HG02981 (cell line): ENCODE results near the gene FLT3.

Experiments
- ATAC-seq: cut with Tn5 transposase; IDR thresholded peaks from one replicate; pipeline ENCODE4 v1.9.1; 2021; ENCODE audit warnings: mild to moderate bottlenecking, moderate library complexity; ENCODE audit not compliant: unreplicated experiment

The FLT3 gene

GRCh38 chr13:27963491-27963890 lies 136.9 kb downstream of the FLT3 start:
- ATAC-seq, result no peak

- no peak for ATAC-seq
Observed at GRCh38 chr13:27962982-27963381, 137.4 kb downstream of the FLT3 start.

- no peak for ATAC-seq
Observed at GRCh38 chr13:27962128-27962841, 138.1 kb downstream of the FLT3 start.

DNA sequence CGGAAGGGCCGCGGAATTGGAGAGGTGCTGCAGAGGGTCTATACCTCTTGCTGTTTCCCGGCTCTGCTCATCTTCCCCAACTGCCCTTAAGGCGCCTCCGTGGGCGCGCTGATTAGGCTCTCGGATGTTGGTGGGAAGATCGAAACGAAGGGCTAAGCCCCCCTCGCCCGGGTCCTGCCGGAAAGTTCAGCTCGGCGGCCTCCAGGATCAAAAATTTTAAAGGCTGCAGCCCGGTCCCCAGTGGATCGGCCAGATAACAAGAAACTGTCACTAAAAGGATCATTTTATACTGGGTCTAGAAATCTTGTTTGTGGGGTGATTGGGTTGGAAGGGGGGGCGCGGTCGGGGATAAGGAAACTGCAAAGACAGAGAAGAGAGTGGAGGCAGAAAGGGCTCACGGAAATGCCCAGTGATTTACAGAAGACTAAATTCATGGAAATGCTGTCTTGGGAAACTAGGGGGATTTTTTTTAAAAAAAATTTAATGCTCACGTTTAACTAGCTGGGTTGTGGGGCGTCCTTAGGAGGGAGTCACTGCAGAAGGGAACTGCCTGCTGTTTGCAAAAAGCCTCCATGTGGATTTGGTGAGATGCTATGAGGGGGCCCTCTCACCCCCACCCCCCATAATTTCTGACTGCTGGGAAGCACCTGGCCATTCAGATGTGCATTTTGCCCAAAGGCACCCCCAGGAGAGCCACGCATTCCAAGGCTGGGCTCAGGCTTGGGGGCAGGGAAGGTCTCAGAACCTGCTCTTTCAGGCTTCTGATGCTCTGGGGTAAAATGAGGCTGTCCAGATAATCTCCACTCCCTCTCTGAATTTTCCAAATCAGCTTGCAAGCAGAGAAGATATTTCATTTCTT lies 138.9 kb downstream of the FLT3 start:
- no peak for ATAC-seq

DNA sequence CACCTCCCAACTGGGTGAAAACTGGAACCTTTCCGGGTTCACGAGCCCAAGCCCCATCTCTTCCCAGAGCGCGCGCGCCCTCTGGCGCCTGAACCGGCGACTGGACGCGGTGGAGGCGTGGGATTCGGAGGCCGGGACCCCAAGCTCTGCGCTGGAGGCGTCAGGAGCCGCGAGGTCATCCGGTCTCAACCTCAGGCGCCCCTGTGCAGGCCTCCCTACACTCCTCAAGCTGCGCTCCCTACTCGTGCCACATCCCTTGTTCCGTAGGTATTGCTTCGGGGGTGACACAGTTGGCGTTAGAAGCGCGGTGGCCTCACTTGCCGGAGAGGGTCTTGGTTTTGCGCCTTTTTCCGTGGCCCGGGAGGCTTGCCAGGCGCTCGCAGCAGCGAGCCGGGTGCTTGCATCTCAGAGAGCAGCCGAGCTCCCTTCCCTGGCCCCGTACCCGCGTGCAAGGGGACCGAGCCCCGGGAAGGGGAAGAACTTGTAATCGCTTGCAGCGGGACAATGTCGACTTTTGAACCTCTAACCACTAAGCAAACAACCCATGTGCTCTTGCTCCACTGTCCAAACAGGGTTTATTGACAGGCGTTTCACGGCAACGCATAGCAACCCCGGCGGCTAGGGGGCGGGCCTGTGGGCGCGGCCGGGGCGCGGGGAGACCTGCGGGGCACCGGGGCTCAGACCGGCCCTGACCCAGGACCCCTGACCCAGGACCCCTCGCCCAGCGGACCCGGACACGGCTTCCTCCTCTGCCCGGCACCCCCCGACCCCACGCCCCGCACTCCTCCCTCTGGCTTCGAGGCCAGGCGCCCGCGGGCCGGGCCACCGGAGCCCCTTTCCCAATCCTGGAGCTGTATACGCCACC lies 139.8 kb downstream of the FLT3 start:
- no peak for ATAC-seq

- ATAC-seq, result no peak
Observed at GRCh38 chr13:27959976-27960361, 140.4 kb downstream of the FLT3 start.

DNA sequence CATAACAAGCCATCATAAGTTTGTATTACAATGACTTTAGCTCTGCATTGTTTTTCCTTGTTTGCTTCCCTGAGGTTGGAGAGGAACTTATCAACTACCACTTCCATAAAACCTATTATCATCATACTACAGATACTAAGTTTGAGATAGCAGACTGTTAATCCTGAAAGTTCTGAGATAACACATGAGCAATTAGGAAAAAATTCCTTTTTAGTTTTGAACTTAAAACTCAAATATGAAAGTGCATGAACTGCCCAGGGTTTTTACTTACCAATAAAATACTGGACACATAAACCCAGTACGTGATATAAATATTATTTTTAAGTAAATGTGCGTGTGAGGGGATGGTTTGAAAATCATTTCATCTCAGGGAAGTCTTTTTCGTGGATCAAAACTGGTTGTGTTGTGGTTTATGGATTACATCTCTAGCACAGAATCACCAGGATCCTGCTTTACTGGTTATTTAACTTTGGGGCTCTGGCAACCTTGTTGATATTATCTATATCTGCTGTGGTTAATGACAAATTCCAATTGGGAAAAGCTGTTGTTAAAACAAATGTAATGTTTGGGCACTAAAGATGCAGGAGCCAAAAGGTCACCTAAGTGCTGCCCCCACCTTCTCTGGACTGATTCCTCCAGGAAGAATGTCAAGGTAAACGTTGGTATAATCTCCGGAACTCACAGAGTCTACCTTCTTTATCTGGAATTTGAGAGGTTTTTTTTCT lies 143.6 kb downstream of the FLT3 start:
- no peak for ATAC-seq

DNA sequence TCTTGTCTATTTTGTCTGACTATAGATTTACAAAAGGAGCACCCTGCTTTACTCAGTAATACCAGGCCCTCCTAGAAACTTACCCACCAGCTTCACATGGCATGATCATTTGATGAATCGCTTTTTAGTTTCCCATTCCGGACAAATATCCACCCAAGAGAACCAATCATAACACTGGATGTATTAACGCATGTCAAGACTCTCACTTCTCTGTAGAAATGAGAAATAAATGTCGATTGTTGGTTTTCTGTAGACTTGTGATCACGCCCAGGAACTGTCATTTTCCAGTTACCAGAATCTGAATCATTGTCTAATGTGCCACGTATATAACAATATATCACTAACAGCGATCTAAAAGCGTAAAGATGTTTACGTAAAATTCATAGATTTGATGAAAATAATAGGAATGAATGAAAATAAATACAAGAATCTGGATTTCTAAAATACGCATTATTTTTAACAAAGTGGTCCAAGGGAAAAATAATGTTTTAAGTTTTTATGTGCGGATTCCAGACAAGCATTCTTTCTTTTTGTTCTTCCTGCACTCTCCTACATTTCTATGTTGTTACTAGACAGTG lies 145.3 kb downstream of the FLT3 start:
- no peak for ATAC-seq

GRCh38 chr13:27954406-27954851 lies 145.9 kb downstream of the FLT3 start:
- peak; percentile 20 for ATAC-seq

DNA sequence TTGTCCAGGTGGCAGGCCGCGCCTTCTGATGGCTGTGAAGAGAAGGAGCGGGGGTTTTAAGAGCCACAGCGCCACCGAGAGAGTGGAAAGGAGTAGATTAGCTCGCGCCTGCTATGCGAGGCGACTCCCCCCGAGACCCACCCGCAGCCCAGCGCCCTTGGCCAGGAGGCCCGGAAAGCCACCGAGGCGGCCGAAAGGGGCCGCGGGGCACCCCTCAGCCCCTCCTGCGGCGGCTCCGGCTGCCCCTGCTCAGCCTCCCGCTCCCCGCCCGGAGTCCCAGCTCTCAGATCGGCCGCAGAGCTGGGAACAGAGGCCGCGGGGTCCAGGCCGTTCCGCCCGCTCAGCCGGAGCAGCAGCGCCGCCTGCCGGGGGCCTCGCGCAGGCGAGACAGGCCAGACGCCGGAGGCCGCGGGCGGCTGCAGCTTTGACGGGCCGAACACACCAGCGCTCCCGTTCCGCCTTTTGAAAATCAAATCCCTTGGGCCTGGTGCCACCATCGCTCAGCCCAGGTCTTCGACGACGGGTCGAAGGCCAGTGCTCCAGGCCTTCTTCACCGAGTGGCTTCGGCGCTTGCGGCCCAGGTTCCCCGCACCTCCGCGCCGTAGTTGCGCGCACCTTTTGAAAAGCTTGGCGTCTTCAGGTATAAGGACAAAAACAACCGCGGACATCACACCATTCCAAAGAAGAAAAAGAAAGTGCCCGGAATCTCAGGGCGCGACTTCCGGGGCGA lies 146.5 kb downstream of the FLT3 start:
- ATAC-seq, result peak; percentile 87
